Esophagus squamous epithelium (tissue), 5 donors: ENCODE measurements around the gene SYT12. TPM values are rescaled to one million over a fixed set of nuclear protein-coding genes. Genes with fewer than 3 reads are reported as not detected.

Experiments used
- DNase-seq: peaks from one replicate; lab custom pipeline; 2025; lab: John Stamatoyannopoulos, UW
- H3K27ac ChIP-seq, 4 donors: fragments of 200-600 bp; sonication (generic); one replicate each; pipeline ENCODE4 v1.5.1; 2016 to 2019; ENCODE audit warnings: mild to moderate bottlenecking in 1 of 4
- H3K27me3 ChIP-seq, 4 donors: fragments of 200-600 bp; sonication (generic); 1 replicate in 3 of 4; 2 replicates in 1 of 4; pipeline versions ENCODE4 v1.5.1 to v1.6.0; 2017 to 2021; ENCODE audit warnings: antibody characterized with exemption in 1 of 4
- H3K36me3 ChIP-seq, 3 donors: fragments of 200-600 bp; sonication (generic); one replicate each; pipeline ENCODE4 v1.5.1; 2016 to 2019
- H3K4me1 ChIP-seq, 3 donors: fragments of 200-600 bp; sonication (generic); one replicate each; pipeline ENCODE4 v1.5.1; 2017 to 2019
- H3K4me3 ChIP-seq, 4 donors: fragments of 200-600 bp; sonication (generic); 1 replicate in 3 of 4; 2 replicates in 1 of 4; pipeline ENCODE4 v1.5.1; 2016 to 2019; ENCODE audit warnings: mild to moderate bottlenecking in 2 of 4, moderate library complexity in 1 of 4
- H3K9me3 ChIP-seq, 3 donors: fragments of 200-600 bp; sonication (generic); one replicate each; pipeline ENCODE4 v1.5.1; 2016 to 2019
- POLR2A ChIP-seq, 4 donors: fragments of 450-650 bp; IDR thresholded peaks; one replicate each; pipeline ENCODE4 v1.6.1; 2017; ENCODE audit warnings: antibody characterized with exemption in 4 of 4, mild to moderate bottlenecking in 4 of 4, moderate library complexity in 3 of 4
- WGBS, 2 donors: methylation state at CpG; one replicate each; pipeline ENCODE4 v1.1.5; 2018; 5-methylcytosine and 5-hydroxymethylcytosine counted together
- intact Hi-C: fragments of 100-400 bp; cut with DNase I; formaldehyde crosslinking; loops from one replicate; pipeline ENCODE4 v1.15.0; 2022
- total RNA-seq, 4 donors: library from RNA; depleted of rRNA; stranded (reverse); fragments of >200 nt; gene quantifications; one replicate each; pipeline ENCODE4 v1.1.0, GENCODE V29; 2016
- TF ChIP-seq, protein P1 (sequence below), 6 experiments: fragments of 450-650 bp in 4 of 6; fragments of 200-600 bp in 2 of 6; sonication (generic) in 2 of 6; IDR thresholded peaks; one replicate each; pipeline ENCODE4 v1.5.1; 2016 to 2019; ENCODE audit warnings: antibody characterized with exemption in 6 of 6, mild to moderate bottlenecking in 4 of 6, moderate library complexity in 4 of 6
- donor health status: DM: yes; HTN: yes; CAD: no.

SYT12 gene
- total RNA-seq, 4 donors from 2014 or later: 0.76 to 1.7 (median 0.99) TPM

DNA sequence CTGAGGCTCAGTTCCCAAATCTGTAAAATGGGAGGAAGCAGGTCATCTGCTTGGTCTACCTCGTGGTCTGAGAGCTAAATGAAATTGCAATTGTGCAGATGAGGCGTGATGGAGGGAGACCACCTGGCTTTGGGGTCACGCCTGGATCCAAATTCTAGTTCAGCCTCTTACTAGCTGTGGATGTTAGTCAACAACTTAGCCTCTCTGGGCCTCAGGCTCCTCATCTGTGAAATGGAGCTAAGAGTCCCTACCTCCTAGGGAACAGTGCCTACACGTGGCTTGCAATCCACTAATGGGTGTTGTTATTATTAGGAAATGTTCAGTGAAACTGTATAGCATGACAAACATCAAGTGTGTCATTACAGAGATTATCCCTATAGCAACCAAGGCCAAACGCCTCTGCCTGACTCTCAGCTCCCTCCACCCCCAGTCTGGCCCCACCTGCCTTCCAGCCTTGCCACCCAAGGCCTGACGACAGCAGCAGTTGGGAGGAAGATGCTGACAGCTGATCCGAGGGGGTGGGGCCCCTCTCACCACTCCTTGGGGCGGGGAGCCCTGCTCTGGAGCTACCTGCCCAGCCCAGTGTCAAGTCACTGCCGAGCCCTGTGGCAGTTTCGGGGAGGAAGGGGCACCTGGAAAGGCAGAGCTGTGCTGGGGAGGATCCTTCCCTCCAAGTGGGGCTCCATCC, 32.0 kb downstream of the SYT12 start:
- no peak for DNase-seq
- peak overlapping the region; percentile 84 to 93 (median 92) for H3K27ac ChIP-seq
- TF ChIP-seq POLR2A (IDR thresholded peaks at IDR 0.05): no peak
- TF ChIP-seq, protein P1, sequence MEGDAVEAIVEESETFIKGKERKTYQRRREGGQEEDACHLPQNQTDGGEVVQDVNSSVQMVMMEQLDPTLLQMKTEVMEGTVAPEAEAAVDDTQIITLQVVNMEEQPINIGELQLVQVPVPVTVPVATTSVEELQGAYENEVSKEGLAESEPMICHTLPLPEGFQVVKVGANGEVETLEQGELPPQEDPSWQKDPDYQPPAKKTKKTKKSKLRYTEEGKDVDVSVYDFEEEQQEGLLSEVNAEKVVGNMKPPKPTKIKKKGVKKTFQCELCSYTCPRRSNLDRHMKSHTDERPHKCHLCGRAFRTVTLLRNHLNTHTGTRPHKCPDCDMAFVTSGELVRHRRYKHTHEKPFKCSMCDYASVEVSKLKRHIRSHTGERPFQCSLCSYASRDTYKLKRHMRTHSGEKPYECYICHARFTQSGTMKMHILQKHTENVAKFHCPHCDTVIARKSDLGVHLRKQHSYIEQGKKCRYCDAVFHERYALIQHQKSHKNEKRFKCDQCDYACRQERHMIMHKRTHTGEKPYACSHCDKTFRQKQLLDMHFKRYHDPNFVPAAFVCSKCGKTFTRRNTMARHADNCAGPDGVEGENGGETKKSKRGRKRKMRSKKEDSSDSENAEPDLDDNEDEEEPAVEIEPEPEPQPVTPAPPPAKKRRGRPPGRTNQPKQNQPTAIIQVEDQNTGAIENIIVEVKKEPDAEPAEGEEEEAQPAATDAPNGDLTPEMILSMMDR (IDR thresholded peaks at IDR 0.05): no peak
- H3K27me3 ChIP-seq: peaks cover 0 to 9% (median 0%) of the 10 kb centered on the region in 4 donors
- H3K4me3 ChIP-seq: peak overlapping the region; percentile 55 to 77 (median 66)
- H3K9me3 ChIP-seq: no peaks in the 10 kb centered on the region
- intact Hi-C loops: loop anchor here (10.0 kb wide), 1 partner anchor 260 kb away; no protein-coding TSS in a partner anchor
- WGBS, 2 donors: 11 to 77% methylated on average over 2 to 4 of the region's 10 CpGs
- peaks cover 0 to 12% (median 0%) of the 10 kb centered on the region in 3 donors for H3K36me3 ChIP-seq
- peaks cover 23 to 76% (median 25%) of the 10 kb centered on the region in 3 donors for H3K4me1 ChIP-seq

DNA sequence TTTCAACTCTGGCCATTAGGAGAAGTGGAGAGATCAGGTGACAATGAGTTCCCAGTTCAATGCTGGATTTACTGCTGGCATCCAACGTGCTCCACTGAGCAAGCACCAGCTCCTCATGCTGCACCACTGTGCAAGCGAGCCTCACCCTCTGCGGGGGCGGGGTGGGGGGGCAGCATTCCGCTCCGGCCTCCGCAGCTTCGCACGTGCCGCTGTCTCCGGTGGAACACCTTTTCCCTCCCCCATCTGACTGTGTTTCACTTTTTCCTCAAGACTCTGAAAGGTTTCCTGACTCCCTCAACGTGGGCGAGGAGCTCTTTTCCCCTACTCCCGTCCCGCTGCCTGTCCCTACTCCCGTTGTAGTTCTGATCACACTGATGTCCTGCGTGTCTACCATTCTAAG, 32.9 kb downstream of the SYT12 start:
- intact Hi-C loops: loop anchor here (10.0 kb wide), 1 partner anchor 259 kb away; no protein-coding TSS in a partner anchor
- 21 to 34% methylated on average over 16 to 17 of the region's 17 CpGs for WGBS, 2 donors

DNA sequence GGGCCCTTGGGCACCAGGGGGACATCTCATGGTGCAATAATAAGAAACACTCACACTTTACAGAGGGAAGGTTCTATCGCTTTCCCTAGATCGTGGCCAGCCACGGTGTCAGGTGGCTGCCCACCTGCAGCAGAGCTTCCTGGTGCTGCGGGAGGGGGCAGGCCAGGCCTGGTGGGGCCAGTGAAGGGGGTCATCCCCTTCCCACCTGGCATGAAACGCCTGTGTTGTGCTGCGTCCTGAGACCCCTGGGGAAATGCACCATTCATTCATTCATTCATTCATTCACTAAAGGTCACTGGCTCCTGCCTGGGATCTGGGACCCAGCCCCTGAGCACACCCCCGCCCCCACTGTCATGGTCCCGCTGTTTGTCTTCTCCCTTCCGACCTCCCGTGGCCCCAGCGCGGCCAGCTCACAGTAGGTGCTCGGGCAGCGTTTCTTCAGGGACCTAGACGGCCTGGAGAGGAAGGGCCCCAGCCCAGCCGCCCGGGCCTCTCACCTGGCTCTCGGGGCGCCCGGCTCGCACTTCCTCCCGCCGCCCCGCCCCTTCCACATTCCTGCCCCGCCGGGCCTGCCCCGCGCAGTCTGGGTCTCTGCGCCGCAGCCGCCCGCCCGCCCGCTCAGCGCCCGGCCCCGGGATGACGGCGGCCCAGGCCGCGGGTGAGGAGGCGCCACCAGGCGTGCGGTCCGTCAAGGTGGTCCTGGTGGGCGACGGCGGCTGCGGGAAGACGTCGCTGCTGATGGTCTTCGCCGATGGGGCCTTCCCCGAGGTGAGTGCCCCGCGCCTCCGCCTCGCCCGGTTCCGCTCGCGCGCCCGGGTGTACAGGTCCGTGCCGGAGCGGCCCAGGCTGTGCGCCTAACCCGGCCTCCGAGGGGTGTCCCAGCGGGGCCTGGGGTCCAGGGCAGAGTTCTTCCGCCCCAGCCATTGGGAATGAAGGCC, 33.6 kb downstream of the SYT12 start, which contains the start of gene RHOD:
Gene RHOD (plus strand): TSS at position 581 of the 938 bp plus-strand sequence. CDS start 56 bp downstream, at position 637.
- TF ChIP-seq, protein P1 (IDR thresholded peaks at IDR 0.05): peak in 1 of 6 experiments; percentile 3
- TF ChIP-seq POLR2A (IDR thresholded peaks at IDR 0.05): peak in 1 of 4 donors; percentile 63
- DNase-seq: no peak
- H3K27ac ChIP-seq: peak within 1 kb of the TSS; percentile 84 to 93 (median 92)
- intact Hi-C loops: loop anchor here (10.0 kb wide), 1 partner anchor 258 kb away; no protein-coding TSS in a partner anchor
- H3K9me3 ChIP-seq: no peaks in the 10 kb centered on the region
- peaks cover 23 to 80% (median 25%) of the 10 kb centered on the region in 3 donors for H3K4me1 ChIP-seq
- peaks cover 0 to 23% (median 0%) of the 10 kb centered on the region in 3 donors for H3K36me3 ChIP-seq
- peaks cover 0 to 9% (median 0%) of the 10 kb centered on the region in 4 donors for H3K27me3 ChIP-seq
- WGBS, 2 donors: no CpG with 5 or more reads among the region's 72 CpGs
- H3K4me3 ChIP-seq: peak within 1 kb of the TSS; percentile 55 to 77 (median 66)

More for the DNA sequence above, 32.9 kb downstream of the SYT12 start:
- H3K27ac ChIP-seq: peak overlapping the region; percentile 84 to 93 (median 92)
- H3K9me3 ChIP-seq: no peaks in the 10 kb centered on the region
- peaks cover 23 to 80% (median 25%) of the 10 kb centered on the region in 3 donors for H3K4me1 ChIP-seq
- peak overlapping the region; percentile 55 to 77 (median 66) for H3K4me3 ChIP-seq
- no peak for DNase-seq
- H3K27me3 ChIP-seq: peaks cover 0 to 9% (median 0%) of the 10 kb centered on the region in 4 donors
- TF ChIP-seq, protein P1 (IDR thresholded peaks at IDR 0.05): no peak
- no peak for TF ChIP-seq POLR2A (IDR thresholded peaks at IDR 0.05)
- H3K36me3 ChIP-seq: peaks cover 0 to 20% (median 0%) of the 10 kb centered on the region in 3 donors

DNA sequence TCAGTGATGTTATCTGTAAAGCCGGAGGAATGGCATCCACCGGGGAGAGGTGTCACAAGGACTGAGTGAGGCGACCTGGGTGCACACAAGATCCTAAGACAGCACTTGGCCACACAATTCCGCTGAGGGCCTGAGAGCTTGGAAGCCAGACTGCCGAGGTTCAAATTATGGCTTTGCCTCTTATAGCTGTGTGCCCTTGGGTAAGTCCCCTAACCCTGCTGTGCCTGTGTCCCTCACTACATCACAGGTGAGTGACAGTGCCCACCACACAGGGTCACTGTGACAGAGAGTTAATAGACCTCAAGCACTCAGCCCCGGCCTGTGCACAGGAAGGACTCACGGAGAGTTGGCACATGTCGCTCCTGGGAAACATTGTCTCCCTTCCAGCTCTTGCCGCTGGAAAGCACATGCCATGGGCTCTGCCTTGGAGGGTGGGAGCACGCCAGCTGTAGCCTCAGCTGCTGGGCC, 34.3 kb downstream of the SYT12 start:
- Histone ChIP-seq H3K27me3 (peaks cover 0 to 9% (median 0%) of the 10 kb centered on the region in 4 donors), H3K9me3 (no peaks in the 10 kb centered on the region), H3K4me3 (peak overlapping the region; percentile 55 to 77 (median 66)), H3K4me1 (peaks cover 25 to 85% (median 29%) of the 10 kb centered on the region in 3 donors), H3K36me3 (peaks cover 0 to 23% (median 0%) of the 10 kb centered on the region in 3 donors), H3K27ac (peak overlapping the region; percentile 84 to 93 (median 92))
- WGBS, 2 donors: 27 to 50% methylated on average over 6 to 8 of the region's 10 CpGs
- intact Hi-C loops: loop anchor here (10.0 kb wide), 1 partner anchor 258 kb away; no protein-coding TSS in a partner anchor
- TF ChIP-seq POLR2A (IDR thresholded peaks at IDR 0.05): no peak
- TF ChIP-seq, protein P1 (IDR thresholded peaks at IDR 0.05): no peak
- DNase-seq: no peak
